Aorta (tissue), 5 donors: ENCODE measurements around the gene STN1. TPM values are rescaled to one million over a fixed set of nuclear protein-coding genes. Genes with fewer than 3 reads are reported as not detected.

ENCODE experiments used
- ATAC-seq: fragments of 200-7000 bp; cut with Tn5 transposase; one replicate; pipeline ENCODE4 v1.9.1; 2022; ENCODE audit warnings: moderate library complexity; ENCODE audit not compliant: low FRiP score
- DNase-seq, 2 donors: peaks; one replicate each; pipeline ENCODE4 v3.0.0-alpha.2; 2020
- H3K27ac ChIP-seq, 2 donors: one replicate each; pipeline ENCODE4 v1.5.1; 2013; ENCODE audit warnings: low read length in 2 of 2, mild to moderate bottlenecking in 2 of 2, moderate library complexity in 2 of 2, control low read depth in 1 of 2, inconsistent platforms in 1 of 2, low read depth in 1 of 2
- H3K27me3 ChIP-seq, 2 donors: one replicate each; pipeline ENCODE4 v1.6.1; 2013; ENCODE audit warnings: control low read depth in 1 of 2, low read length in 1 of 2, mild to moderate bottlenecking in 1 of 2, moderate library complexity in 1 of 2; ENCODE audit not compliant: insufficient read depth in 2 of 2, control insufficient read depth in 1 of 2
- H3K36me3 ChIP-seq, 2 donors: one replicate each; pipeline ENCODE4 v1.6.1; 2013; ENCODE audit warnings: control low read depth in 1 of 2, low read length in 1 of 2, mild to moderate bottlenecking in 1 of 2; ENCODE audit not compliant: insufficient read depth in 2 of 2, control insufficient read depth in 1 of 2
- H3K4me1 ChIP-seq, 2 donors: one replicate each; pipeline ENCODE4 v1.6.1; 2013; ENCODE audit warnings: low read length in 2 of 2, control low read depth in 1 of 2, mild to moderate bottlenecking in 1 of 2, moderate library complexity in 1 of 2; ENCODE audit not compliant: insufficient read depth in 2 of 2, control insufficient read depth in 1 of 2
- H3K4me3 ChIP-seq, 2 donors: one replicate each; pipeline ENCODE4 v1.5.1; 2013; ENCODE audit warnings: low read length in 2 of 2, control low read depth in 1 of 2, mild to moderate bottlenecking in 1 of 2
- H3K9me3 ChIP-seq: one replicate; pipeline ENCODE4 v1.6.1; 2013; ENCODE audit warnings: mild to moderate bottlenecking, low read length; ENCODE audit not compliant: control insufficient read depth
- WGBS, 2 donors: extraction: QIAGEN DNeasy Blood & Tissue Kit; methylation state at CpG; one replicate each; pipeline ENCODE4 v1.1.7; 2013; 5-methylcytosine and 5-hydroxymethylcytosine counted together
- intact Hi-C, 2 donors: fragments of 100-400 bp; cut with DNase I; formaldehyde crosslinking; loops; one replicate each; pipeline versions ENCODE4 v1.14.2 to v1.15.0; 2022
- long read RNA-seq, 2 donors: library from polyadenylated mRNA; unstranded; transcript quantifications; one replicate each; pipeline ENCODE4 v2.0.0, GENCODE V29; 2020 to 2021
- polyA plus RNA-seq, 2 donors: library from polyadenylated mRNA; stranded (reverse); fragments of 200-250 nt; gene quantifications; one replicate each; pipeline ENCODE4 v1.2.3, GENCODE V29; 2013
- total RNA-seq, 2 donors: library from RNA; stranded (reverse); fragmentation: NEBNext Ultra II Directional; extraction: Animal tissue kit (Norgen Biotek cat#: 25700); gene quantifications; one replicate each; pipeline ENCODE4 v1.2.1, GENCODE V29; 2021
- donor health status: healthy with polysubstance abuse.
- donor health status: Bipolar disorder and iron deficiency.
- donor health status: DM: no; HTN: no; CAD: no.
- donor health status: DM: no; HTN: no; CAD: no.
- donor health status: DM: yes; HTN: yes; CAD: no.

STN1 gene
- total RNA-seq (10 to 100 TPM; 20.3 to 24.2 TPM), polyA plus RNA-seq (10 to 100 TPM; 16.9 to 20.8 TPM)
- long read RNA-seq, donor 1, transcript STN1-202 (9 exons, 1,311 nt): minor isoform, 32 of 87 reads
- long read RNA-seq, donor 1, transcript STN1-201 (10 exons, 1,417 nt): major isoform, 33 of 87 reads
- long read RNA-seq, donor 1, partial matches to known transcripts: 4 of 87 reads
- long read RNA-seq, donor 1, other reads (novel, unspliced or antisense): 17 of 87 reads
- long read RNA-seq, donor 2, partial matches to known transcripts: 1 of 8 reads
- long read RNA-seq, donor 2, other reads (novel, unspliced or antisense): 5 of 8 reads

GRCh38 chr10:103918053-103918846 is at the start of gene STN1:
Gene STN1 (minus strand): TSS chr10:103918184. CDS start chr10:103917594, 590 bp downstream.
- WGBS, 2 donors: 0 to 1% methylated on average over 31 to 53 of the region's 53 CpGs
- intact Hi-C loops: loop anchor here (2.0 to 5.0 kb wide), 3 partner anchors 49 to 419 kb away; partner anchors contain the start of genes ITPRIP (in 1 of the 2), SFR1 (in 1 of the 2) and SLK (in 1 of the 2)
- ATAC-seq (peak; percentile 98), DNase-seq (peak; percentile 98 to 99)
- H3K27me3 ChIP-seq: no peaks in the 10 kb centered on the region
- H3K9me3 ChIP-seq: no peaks in the 10 kb centered on the region
- peaks cover 0 to 2% of the 10 kb centered on the region in 2 donors for H3K4me1 ChIP-seq
- H3K27ac ChIP-seq: peak within 1 kb of the TSS; percentile 86 to 97
- H3K36me3 ChIP-seq: no peaks in the 10 kb centered on the region
- H3K4me3 ChIP-seq: peak within 1 kb of the TSS; percentile 70 to 86

GRCh38 chr10:103967448-103968071 is 49.6 kb upstream of the STN1 start:
- DNase-seq (no peak), ATAC-seq (peak; percentile 71)
- H3K4me3 ChIP-seq: peak overlapping the region; percentile 87 to 100
- no peaks in the 10 kb centered on the region for H3K9me3 ChIP-seq
- WGBS, 2 donors: 0 to 1% methylated on average over 46 to 55 of the region's 55 CpGs
- peaks cover 0 to 4% of the 10 kb centered on the region in 2 donors for H3K4me1 ChIP-seq
- no peaks in the 10 kb centered on the region for H3K36me3 ChIP-seq
- H3K27ac ChIP-seq: peak overlapping the region; percentile 80 to 93
- intact Hi-C loops: loop anchor here (1.0 to 5.0 kb wide), 3 partner anchors 49 to 154 kb away; partner anchors contain the start of gene STN1 (in 1 of the 2)
- H3K27me3 ChIP-seq: no peaks in the 10 kb centered on the region

GRCh38 chr10:103966671-103967447 is 48.9 kb upstream of the STN1 start, which contains the start of gene SLK:
Gene SLK (plus strand): TSS chr10:103967140. CDS start chr10:103967746, 606 bp downstream.
- DNase-seq: peak; percentile 89 to 94

DNA sequence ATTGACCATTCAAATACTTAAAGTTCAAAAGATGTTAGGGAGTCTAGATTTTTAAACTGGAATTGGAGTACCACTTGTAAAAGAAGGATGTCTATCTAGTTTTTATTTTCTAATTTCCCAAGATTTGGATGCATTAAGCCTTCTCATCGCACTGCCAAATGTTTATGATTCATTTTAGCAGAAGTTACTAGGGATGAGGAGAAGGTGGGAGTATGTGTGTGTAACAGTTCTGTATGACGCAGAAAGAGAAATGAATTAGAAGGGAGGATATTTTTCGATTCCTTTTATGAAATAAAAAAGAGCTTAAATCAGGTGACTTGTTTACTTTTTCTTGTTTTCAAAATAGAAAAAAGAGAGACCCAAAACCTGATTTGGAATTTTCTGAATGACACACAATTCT is 42.1 kb upstream of the STN1 start:
- Histone ChIP-seq H3K4me3 (no peak overlapping the region), H3K36me3 (no peaks in the 10 kb centered on the region), H3K27ac (no peak overlapping the region), H3K27me3 (no peaks in the 10 kb centered on the region), H3K4me1 (no peaks in the 10 kb centered on the region), H3K9me3 (no peaks in the 10 kb centered on the region)
- ATAC-seq: no peak
- DNase-seq: no peak
- intact Hi-C loops: no loop called here
- 68 to 76% methylated on average over 3 of the region's 3 CpGs for WGBS, 2 donors

More at GRCh38 chr10:103966671-103967447, 48.9 kb upstream of the STN1 start, which contains the start of gene SLK:
- Histone ChIP-seq H3K36me3 (no peaks in the 10 kb centered on the region), H3K9me3 (no peaks in the 10 kb centered on the region), H3K27ac (peak within 1 kb of the TSS; percentile 80 to 93), H3K4me1 (peaks cover 0 to 4% of the 10 kb centered on the region in 2 donors), H3K4me3 (peak within 1 kb of the TSS; percentile 87 to 100), H3K27me3 (no peaks in the 10 kb centered on the region)
- ATAC-seq: peak; percentile 95
- WGBS, 2 donors: 1% methylated on average over 54 to 92 of the region's 92 CpGs
- intact Hi-C loops: loop anchor here (1.0 to 5.0 kb wide), 3 partner anchors 48 to 154 kb away; partner anchors contain the start of gene STN1 (in 1 of the 2)

DNA sequence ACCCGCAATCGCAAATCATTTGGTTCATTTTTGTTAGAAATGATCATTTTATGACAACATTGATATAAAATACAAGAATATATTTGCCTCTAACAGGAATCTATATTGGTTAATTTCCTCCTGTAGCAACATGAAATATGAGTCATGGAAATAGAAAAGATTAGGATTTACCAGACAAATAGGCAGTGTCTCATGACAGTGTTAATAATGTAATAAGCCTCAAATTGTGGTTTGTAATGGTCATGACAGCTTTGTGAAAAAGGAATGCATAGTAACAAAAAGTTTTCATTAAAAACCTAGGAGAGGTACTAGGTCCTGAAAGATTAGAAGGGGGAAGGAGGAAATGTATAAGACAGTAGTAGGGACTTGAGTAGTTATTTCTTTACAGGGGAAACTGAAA is 41.0 kb upstream of the STN1 start:
- no peak for ATAC-seq
- no peak overlapping the region for H3K27ac ChIP-seq
- no peaks in the 10 kb centered on the region for H3K36me3 ChIP-seq
- H3K4me1 ChIP-seq: no peaks in the 10 kb centered on the region
- H3K27me3 ChIP-seq: no peaks in the 10 kb centered on the region
- WGBS, 2 donors: 93% methylated on average over 2 of the region's 2 CpGs
- H3K9me3 ChIP-seq: no peaks in the 10 kb centered on the region
- H3K4me3 ChIP-seq: no peak overlapping the region
- no peak for DNase-seq
- intact Hi-C loops: no loop called here

DNA sequence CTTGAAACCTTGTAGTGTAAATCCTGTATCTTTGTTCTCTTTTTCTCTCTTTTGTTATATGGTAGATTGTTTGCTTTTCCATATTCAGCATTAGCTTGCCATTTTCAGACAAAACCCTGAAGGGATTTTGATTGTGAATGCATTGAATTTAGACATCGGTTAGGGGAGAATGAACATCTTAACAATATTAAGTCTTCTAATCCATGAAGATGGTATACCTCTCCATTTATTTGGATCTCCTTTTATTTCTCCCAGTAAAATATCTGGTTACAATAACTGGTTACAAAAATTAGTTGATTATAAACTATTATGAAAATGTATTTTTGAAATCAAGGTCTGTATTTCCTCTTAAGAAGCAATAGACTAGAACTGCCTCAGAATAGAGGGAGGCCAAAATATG is 36.6 kb upstream of the STN1 start:
- H3K27me3 ChIP-seq: no peaks in the 10 kb centered on the region
- 97% methylated on average over 1 of the region's 1 CpG for WGBS, 2 donors
- DNase-seq (no peak), ATAC-seq (no peak)
- no peaks in the 10 kb centered on the region for H3K4me1 ChIP-seq
- no peaks in the 10 kb centered on the region for H3K9me3 ChIP-seq
- intact Hi-C loops: no loop called here
- H3K36me3 ChIP-seq: no peaks in the 10 kb centered on the region
- H3K4me3 ChIP-seq: no peak overlapping the region
- H3K27ac ChIP-seq: no peak overlapping the region

DNA sequence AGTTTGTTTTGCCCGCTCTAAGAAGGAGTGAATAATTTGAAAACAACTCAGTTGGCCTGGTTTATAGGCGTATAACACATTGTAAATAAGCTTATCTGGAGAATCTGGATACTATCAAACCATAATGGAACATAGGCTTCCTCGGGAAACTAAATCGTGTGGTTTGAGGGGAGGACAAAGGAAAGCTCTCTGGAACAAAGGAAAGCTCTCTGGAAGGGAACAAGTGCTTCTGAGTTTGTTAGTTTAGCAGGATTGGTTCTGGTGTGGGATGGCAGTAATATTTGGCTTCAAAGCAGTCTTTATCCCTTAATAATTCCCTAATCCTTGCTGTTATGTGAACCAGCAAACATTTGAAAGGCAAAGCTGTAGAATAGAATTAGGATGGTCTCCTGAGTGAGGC is 34.0 kb upstream of the STN1 start:
- no peak overlapping the region for H3K4me3 ChIP-seq
- H3K27me3 ChIP-seq: no peaks in the 10 kb centered on the region
- no peaks in the 10 kb centered on the region for H3K9me3 ChIP-seq
- H3K4me1 ChIP-seq: no peaks in the 10 kb centered on the region
- no peak for DNase-seq
- ATAC-seq: no peak
- WGBS, 2 donors: 68 to 80% methylated on average over 4 of the region's 4 CpGs
- intact Hi-C loops: no loop called here
- no peak overlapping the region for H3K27ac ChIP-seq
- H3K36me3 ChIP-seq: no peaks in the 10 kb centered on the region

DNA sequence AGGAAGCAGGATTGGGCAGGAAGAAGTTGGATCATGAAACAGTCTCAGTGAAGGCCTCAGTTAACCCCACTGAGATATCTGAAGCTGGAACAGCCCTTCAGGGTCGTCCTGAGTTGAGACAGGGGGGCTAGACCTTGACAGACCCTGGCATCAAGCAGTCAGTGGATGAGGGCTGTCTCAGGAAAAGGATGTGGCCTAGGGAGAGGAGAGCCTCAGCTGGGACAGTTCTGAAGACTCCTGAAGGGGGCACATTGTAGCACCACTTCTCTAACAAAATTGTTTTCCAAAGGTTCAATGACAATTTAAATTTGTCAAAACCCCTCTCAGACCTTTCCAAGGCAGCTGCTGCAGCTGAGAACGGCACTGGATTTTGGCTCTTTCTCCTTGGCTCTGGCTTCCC is 33.2 kb upstream of the STN1 start:
- H3K4me3 ChIP-seq: no peak overlapping the region
- no peaks in the 10 kb centered on the region for H3K9me3 ChIP-seq
- ATAC-seq (no peak), DNase-seq (no peak)
- H3K27ac ChIP-seq: no peak overlapping the region
- no peaks in the 10 kb centered on the region for H3K36me3 ChIP-seq
- intact Hi-C loops: no loop called here
- H3K27me3 ChIP-seq: no peaks in the 10 kb centered on the region
- no peaks in the 10 kb centered on the region for H3K4me1 ChIP-seq
- WGBS, 2 donors: 50 to 59% methylated on average over 2 of the region's 2 CpGs
